HG02798 (cell line): Measurements from ENCODE around the gene SLC22A14.
"Not testable (repeated sequence)": the region's sequence is repeated elsewhere in the genome, so short reads cannot be mapped to it uniquely, and the experiment has no call there.

Source experiments
- ATAC-seq: cut with Tn5 transposase; IDR thresholded peaks from one replicate; pipeline ENCODE4 v1.9.1; 2021; ENCODE audit warnings: mild to moderate bottlenecking; ENCODE audit not compliant: unreplicated experiment, poor library complexity

Gene SLC22A14

DNA sequence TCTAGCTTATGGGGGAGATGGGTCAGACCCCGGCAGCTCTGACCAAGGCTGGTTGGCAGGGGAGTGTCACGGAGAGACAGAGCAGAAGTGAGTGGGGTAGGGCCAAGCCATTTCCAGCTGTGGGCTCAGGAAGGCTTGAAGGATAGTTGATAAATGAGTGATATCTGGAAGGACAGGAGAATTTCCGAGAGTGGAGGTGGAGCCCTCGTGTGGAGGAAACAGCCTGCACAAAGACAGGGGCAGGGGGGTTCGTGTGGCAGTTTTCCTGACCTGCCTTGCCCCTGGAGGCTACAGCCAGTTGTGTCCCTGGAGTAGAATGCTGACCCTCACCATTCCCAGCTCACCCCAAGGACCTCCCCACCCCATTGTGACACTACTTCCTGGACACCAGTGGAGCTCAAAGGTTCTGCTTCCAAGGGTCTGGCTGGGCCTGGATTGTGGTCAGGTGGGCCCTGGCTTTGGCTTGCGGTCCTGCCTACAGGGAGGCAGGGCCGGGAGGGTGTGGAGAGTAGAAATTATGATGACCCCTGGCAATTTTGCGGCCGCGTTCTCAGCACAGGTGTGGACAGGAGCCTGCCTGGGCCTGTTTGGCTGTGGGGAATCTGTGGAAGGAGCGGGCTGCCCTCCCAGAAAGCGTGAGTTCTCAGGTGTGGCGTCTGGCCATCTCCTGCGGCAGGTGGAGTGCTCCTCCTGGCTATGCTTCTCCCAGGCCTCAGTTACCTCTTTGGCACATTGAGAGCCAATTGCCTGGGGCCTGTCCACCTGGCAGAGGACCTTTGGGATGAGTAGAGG is at the start of gene SLC22A14:
Gene SLC22A14 (plus strand): TSS at position 400 of the 792 bp plus-strand sequence. CDS start 23,733 bp downstream, outside the sequence.
- ATAC-seq, result no peak

GRCh38 chr3:38232701-38233100 is 49.4 kb upstream of the SLC22A14 start:
- no peak for ATAC-seq

DNA sequence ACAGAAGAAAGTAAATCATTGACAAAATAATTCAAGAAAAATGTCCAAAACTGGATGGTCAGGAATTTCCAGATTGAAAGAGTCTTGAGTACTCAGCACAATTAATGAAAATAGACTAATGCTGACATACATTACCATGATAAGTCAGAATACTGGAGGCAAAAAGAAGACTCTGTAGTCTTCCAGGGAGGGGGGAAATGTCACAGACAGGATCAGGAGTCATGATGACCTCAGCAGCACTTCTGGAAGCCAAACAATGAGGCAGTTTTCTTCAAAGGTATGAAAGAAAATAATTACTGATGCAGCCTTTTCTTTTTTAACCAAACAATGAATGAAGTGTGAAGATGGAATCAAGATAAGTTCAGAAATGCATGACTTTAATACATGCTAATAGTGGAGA is 46.6 kb upstream of the SLC22A14 start:
- no peak for ATAC-seq

DNA sequence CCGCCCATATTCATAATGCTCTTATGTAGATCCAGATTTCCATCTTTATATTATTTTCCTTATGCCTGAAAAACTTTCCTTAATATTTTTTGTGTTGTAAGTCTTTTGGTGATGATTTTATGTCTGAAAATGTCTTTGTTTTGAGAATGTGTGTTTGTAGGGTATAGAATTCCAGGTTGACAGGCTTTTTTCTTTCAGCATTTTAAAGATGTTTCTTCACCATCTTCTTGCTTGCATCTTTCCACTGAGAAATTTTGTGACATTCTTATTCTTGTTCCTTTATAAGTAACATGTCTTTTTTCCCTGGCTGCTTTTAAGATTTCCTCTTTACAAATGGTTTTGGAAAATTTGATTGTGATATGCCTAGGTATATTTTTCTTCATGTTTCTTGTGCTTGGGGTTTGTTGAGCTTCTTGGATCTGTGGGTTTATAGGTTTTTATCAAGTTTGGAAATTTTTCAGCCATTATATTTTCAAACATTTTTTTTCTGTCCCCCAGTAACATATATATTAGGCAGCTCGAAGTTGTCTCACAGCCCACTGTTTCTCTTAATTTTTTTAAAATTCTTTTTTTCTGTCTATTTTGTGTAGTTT is 43.6 kb upstream of the SLC22A14 start:
- no peak for ATAC-seq

DNA sequence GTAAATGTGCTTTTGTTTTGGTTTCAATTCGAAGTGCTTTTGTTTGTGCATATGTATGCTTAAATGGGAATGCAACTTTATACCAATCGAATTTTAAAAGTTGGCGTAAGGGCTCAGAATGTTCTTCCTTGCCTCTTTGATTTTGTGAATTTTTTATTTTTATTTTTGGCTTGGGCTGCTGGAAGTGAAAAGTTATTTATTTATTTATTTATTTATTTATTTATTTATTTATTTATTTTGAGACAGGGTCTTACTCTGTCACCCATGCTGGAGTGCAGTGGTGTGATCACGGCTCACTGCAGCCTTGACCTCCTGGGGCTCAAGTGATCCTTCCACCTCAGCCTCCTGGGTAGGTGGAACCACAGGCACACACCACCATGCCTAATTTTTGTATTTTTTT is 39.3 kb upstream of the SLC22A14 start:
- not testable (repeated sequence) for ATAC-seq

DNA sequence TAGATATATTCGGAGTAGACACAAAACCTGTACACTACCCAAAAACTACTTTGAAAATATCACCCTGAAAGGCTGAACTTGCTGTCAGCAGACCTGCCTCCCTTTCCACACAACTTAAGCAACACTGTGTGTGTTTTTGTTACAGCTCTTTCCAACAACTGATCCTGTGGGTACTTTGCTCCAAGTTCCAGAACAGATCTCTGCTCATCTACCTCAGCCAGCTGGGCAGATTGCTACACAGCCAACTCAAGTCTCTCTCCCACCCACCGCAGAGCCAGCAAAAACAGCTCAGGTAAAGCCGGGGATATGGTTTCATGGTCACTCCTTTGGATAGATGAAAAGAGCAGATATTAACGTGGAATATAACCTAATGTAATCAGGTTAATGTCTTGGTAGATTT is 36.2 kb upstream of the SLC22A14 start:
- no peak for ATAC-seq

DNA sequence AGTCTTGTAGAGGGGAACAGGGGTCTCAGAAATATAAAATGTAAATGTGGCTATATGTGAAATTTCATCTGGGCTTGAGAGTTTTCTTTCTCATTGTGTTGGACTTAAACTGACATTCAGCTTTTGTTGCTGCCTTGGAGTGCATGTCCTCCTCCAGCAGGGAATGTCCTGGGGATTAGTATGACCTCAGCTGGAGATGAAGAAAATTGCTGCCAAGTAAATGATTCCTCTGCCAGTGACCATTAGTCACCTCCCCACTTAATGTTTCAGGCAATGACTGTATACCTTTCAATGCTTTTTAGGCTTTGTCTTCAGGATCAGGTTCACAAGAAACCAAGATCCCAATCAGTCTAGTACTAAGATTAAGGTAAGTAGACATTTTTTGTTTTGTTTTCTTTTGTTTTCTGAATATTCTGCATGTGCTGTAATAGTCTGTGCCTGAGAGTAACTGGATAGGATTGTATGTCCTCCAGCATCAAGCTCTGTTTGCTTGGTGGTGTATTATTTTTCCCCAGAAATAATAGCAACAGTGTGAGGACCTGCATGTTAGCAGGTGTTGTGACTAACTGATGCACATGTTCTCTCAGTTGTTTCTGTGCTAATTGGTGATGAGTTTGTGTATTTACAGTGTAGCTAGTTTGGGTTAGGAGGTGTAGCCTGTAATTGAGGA is 34.6 kb upstream of the SLC22A14 start:
- ATAC-seq, result no peak

DNA sequence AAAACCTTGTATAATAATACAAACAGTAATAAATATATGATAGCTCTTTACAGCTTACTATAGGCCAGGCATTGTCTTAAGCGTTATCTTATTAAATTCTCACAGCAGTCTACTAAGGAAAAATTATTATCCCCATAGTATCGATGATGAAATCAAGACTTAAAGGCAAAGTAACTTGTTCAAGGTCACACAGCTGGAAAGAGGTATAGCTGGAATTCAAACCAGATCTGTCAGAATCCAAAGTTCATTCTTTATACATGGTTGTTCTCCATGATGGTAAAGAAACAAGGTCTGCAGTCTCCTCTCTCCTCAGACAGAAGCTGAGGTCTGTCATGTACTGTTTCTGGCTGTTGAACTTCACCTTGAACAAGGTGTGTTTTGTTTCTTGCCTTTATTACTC is 31.9 kb upstream of the SLC22A14 start:
- no peak for ATAC-seq

DNA sequence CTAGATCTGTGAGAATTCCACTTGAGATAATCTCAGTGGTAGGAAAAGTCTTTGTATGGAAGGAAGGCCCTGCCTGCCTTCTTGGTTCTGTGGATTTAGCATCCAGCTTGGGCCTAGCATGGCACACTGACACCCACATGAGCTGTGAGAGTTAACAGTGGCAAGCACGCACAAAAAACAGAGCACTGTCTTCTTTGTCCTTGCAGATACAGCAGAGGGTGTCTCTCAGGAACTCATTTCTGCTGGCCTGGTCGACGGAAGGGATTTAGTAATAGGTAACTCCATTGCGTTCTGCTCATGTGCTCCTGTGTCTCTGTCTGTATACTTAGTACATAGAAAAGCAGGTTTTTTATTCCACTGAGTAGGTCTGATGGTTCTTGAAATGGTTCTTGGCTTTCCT is 30.9 kb upstream of the SLC22A14 start:
- ATAC-seq, result no peak

- ATAC-seq, result no peak
These were observed 28.4 kb upstream of the SLC22A14 start for GRCh38 chr3:38253704-38254103.

DNA sequence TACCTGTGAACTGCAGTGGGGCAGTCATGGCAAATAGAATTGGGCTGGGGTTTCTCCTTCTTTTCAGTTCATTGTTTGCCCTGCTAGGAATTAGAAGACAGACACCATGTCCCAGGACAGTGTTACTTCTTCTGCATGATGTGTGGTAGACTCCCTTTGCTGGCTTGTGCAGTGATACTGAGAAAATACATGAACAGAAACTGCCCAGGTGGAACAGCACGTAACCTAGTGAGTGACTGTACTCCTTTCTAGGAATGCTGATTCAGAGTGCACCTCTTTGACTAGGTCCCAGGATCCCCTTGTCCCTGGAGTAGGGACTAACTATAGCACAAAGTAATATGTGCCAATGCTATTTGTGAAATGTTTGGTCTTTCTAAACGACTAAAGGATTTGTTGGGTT is 27.2 kb upstream of the SLC22A14 start:
- no peak for ATAC-seq

DNA sequence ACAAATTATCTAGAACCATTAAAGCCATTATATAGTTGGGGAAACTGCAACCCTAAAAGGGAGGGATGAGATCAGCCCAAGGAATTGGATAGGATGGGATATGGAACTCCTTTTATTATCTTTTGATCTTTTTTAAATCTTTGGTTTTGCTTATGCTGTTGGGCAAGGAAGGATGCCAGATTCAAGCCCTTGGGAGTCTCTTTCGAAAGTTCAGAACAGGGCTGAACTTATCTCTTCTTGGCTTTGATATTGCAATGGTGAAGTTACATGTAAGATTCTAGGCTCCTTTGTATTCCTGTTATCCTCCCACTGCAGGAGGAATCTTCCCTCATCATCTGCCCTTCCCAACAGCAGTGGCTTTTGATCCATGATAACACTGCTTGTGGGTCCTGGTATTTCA is 26.5 kb upstream of the SLC22A14 start:
- ATAC-seq, result no peak

DNA sequence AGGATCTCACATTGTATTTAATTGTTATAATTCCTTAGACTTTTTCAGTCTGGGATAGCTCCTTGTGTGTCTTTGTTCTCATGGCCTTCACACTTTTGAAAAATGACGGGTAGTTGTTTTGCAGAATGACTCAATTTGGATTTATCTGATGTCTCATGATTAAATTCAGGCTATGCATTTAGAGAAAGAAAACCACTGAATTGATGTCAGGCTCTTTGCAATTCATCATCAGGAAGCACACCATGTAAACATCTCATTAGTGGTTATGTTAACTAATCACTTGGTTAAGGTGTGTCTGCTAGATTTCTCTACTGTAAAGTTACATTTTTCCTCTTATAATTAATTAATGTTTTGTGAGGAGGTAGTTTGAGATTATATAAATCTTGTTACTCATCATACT is 24.5 kb upstream of the SLC22A14 start:
- no peak for ATAC-seq

- no peak for ATAC-seq
These were observed 21.6 kb upstream of the SLC22A14 start for GRCh38 chr3:38260474-38260873.

DNA sequence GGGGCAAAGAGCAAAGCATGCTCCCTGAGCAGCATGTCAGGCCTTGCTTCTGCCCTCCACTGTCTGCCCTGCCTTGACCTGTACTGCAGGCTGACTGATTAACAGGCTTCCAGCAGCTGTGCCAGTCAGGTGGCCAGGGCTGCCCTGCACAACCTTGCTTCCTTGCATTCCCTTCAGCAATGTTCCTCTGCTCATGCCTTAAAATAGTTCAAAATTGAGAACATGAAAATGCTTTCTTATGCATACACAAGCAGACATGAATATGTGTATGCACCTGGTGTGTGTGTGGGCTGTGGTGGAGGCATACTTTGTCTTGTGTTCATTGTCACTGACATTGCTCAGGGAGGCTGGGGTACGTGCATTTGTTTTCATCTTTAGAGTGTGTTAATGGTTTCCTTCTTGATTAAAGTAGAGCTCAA is 17.7 kb upstream of the SLC22A14 start:
- no peak for ATAC-seq

DNA sequence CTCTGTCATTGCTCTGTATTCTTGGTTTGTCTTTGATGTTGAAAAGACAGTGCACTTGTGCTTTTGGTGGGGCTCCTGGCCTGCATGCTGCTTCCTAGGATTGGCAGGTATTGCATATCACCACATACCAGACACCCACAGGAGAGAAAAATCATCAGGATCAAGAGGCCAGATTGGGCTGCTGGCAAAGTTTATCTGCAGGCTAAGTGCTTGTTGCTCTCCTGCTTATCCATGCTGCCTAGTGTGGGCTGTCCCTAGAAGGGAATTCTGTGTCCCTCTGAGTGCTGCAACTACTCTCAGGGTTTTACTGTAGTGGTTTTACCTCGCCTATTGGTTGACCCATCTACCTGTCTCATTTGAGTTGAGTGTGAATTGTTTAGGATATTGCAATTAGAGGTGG is 17.3 kb upstream of the SLC22A14 start:
- no peak for ATAC-seq

GRCh38 chr3:38265604-38266307 is 16.3 kb upstream of the SLC22A14 start, which contains the start of gene SLC22A13:
Gene SLC22A13 (plus strand): TSS chr3:38265812. CDS start chr3:38265861, 49 bp downstream.
- ATAC-seq, result no peak

GRCh38 chr3:38266810-38267209 is 15.3 kb upstream of the SLC22A14 start:
- ATAC-seq, result no peak

DNA sequence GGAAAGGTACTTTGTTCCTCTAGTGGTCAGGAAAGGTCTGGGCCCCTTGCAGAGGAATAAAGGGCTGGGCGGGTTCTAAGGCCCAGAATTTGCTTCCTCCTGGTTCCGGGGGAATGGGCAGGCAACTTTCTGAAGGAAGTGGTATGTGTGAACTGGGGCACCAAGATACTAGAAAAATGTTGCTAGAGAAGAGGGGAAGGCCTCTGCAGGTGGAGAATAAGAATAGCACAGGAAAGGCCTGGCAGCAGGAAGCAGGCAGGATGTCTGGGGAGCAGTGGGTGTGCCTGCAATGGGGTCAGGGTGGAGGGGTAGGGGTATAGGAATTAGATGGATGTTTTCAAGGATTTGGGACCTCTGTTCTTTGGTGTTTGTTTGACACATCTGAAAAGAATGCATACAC is 14.4 kb upstream of the SLC22A14 start:
- no peak for ATAC-seq

GRCh38 chr3:38268087-38268486 is 14.0 kb upstream of the SLC22A14 start:
- ATAC-seq, result no peak

DNA sequence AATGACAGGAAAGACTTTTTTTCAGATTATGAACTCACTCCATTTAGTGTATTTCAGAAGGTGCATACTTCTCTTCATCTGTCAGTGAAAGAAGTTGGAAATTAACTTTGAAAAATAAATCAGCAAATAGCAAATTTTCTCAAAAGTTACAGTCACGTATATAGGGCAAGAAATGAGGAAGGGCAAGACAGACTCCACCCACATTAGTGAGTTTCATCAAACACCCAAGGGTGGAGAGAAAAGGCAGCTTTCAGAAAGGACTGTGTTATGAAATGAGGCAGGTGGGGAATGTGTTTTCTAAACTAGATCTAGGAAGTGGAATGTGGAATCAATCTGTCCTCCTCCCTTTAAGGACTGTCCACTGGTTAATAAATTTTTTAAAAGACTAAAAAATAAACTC is 13.6 kb upstream of the SLC22A14 start:
- ATAC-seq, result peak; percentile 51
